ENCODE measurements around the gene FGGY.

- TF ChIP-seq POLR2A (IDR thresholded peaks at IDR 0.05; ENCODE audit: low read depth, low read length) (no peak), MAX (IDR thresholded peaks at IDR 0.05; ENCODE audit: insufficient read depth, insufficient read length) (no peak)
Observed at GRCh38 chr1:59544615-59545293, 247.9 kb downstream of the FGGY start.

Measured in endothelial cell of umbilical vein (primary cell).